Measurements from ENCODE around the gene KIR3DL2.
"Not testable (repeated sequence)": the region's sequence is repeated elsewhere in the genome, so short reads cannot be mapped to it uniquely, and the experiment has no call there.

- not testable (repeated sequence) for TF ChIP-seq CTCF, POLR2A (IDR thresholded peaks at IDR 0.05)
Observed at GRCh38 chr19:54901153-54901552, 50.9 kb downstream of the KIR3DL2 start.

Measured in uterus (tissue), 2 donors.